Panc1 (cell line): Measurements from ENCODE around the gene ADGRB3. TPM values are rescaled to one million over a fixed set of nuclear protein-coding genes. Genes with fewer than 3 reads are reported as not detected.
"Not testable (repeated sequence)": the region's sequence is repeated elsewhere in the genome, so short reads cannot be mapped to it uniquely, and the experiment has no call there.

Source experiments
- ATAC-seq: fragments of 200-7000 bp; cut with Tn5 transposase; 2 replicates; pipeline ENCODE4 v1.9.1; 2020; ENCODE audit warnings: mild to moderate bottlenecking, moderate library complexity
- BruUV-seq: library from RNA; stranded (reverse); fragments of 400-500 nt; replicated peaks from 2 replicates; lab custom pipeline; 2021; lab: Mats Ljungman, UMichigan
- CTCF ChIA-PET: fragments of 300-600 bp; sonication (Branson Sonifier 250); formaldehyde crosslinking; loops from one replicate; lab custom pipeline; 2022; ENCODE audit warnings: antibody characterized with exemption; lab: Charles Lee
- POLR2A ChIA-PET: fragments of 300-600 bp; sonication (Branson Sonifier 250); formaldehyde crosslinking; loops from one replicate; lab custom pipeline; 2022; ENCODE audit warnings: antibody characterized with exemption; lab: Charles Lee
- DNase-seq: peaks from one replicate; pipeline ENCODE4 v3.0.0-alpha.2; 2010; ENCODE audit warnings: low read depth, low spot score
- H3K27ac ChIP-seq: 2 replicates; pipeline ENCODE4 v1.5.1; 2011; ENCODE audit warnings: mild to moderate bottlenecking, low read length, inconsistent platforms
- H3K27me3 ChIP-seq: fragments of 200-500 bp; sonication (Bioruptor generic); 2 replicates; pipeline ENCODE4 v1.6.0; 2014; ENCODE audit warnings: low read length, inconsistent platforms; ENCODE audit not compliant: control insufficient read depth, insufficient read depth
- H3K36me3 ChIP-seq: fragments of 200-500 bp; sonication (Bioruptor generic); 2 replicates; pipeline ENCODE4 v1.5.1; 2014; ENCODE audit warnings: inconsistent platforms, mild to moderate bottlenecking, low read length, moderate library complexity; ENCODE audit not compliant: control insufficient read depth, insufficient read depth
- H3K4me1 ChIP-seq: 2 replicates; pipeline ENCODE4 v1.5.1; 2011; ENCODE audit warnings: inconsistent platforms, mild to moderate bottlenecking, low read length, moderate library complexity; ENCODE audit not compliant: control insufficient read depth, insufficient read depth
- H3K4me3 ChIP-seq, 2 experiments: 2 replicates each; pipeline ENCODE4 v1.5.1; 2011 to 2012; ENCODE audit warnings: low read depth in 2 of 2, low read length in 2 of 2, mild to moderate bottlenecking in 2 of 2, inconsistent platforms in 1 of 2, moderate library complexity in 1 of 2
- H3K9me3 ChIP-seq: fragments of 200-500 bp; sonication (Bioruptor generic); 2 replicates; pipeline ENCODE4 v1.5.1; 2014; ENCODE audit warnings: low read depth, mild to moderate bottlenecking, inconsistent platforms, low read length, moderate library complexity; ENCODE audit not compliant: control insufficient read depth, insufficient read depth
- CTCF ChIP-seq: fragments of 450-650 bp; IDR thresholded peaks from 2 replicates; pipeline ENCODE4 v1.5.1; 2017; ENCODE audit warnings: mild to moderate bottlenecking
- POLR2AphosphoS5 ChIP-seq: IDR thresholded peaks from 2 replicates; pipeline ENCODE4 v1.6.1; 2012; ENCODE audit warnings: mild to moderate bottlenecking, low read depth, low read length, moderate library complexity
- REST ChIP-seq, 2 experiments: IDR thresholded peaks; 2 replicates each; pipeline ENCODE4 v1.6.1; 2011 to 2012; ENCODE audit warnings: low read depth in 2 of 2, control low read depth in 1 of 2, low read length in 1 of 2, mild to moderate bottlenecking in 1 of 2, moderate library complexity in 1 of 2; ENCODE audit not compliant: insufficient read depth in 1 of 2
- SIN3A ChIP-seq: IDR thresholded peaks from 2 replicates; pipeline ENCODE4 v1.6.1; 2012; ENCODE audit warnings: low read depth, mild to moderate bottlenecking, low read length, moderate library complexity, borderline replicate concordance; ENCODE audit not compliant: insufficient read depth
- TCF7L2 ChIP-seq: IDR thresholded peaks from 2 replicates; pipeline ENCODE4 v1.6.1; 2011; ENCODE audit warnings: mild to moderate bottlenecking, low read depth, low read length, inconsistent platforms
- in situ Hi-C: cut with HindIII; loops from 2 replicates; pipeline ENCODE4 v1.10.0; 2016; ENCODE audit warnings: low sequenced_read_pairs, low pct_unique_long_range_greater_than_20kb
- intact Hi-C: fragments of 100-400 bp; cut with micrococcal nuclease; formaldehyde crosslinking; loops from one replicate; pipeline ENCODE4 v1.10.0; 2022; ENCODE audit not compliant: unreplicated experiment
- total RNA-seq: library from RNA; stranded (reverse); gene quantifications from one replicate; pipeline ENCODE4 v1.2.1, GENCODE V29; 2021; ENCODE audit not compliant: unreplicated experiment

Gene ADGRB3
- total RNA-seq, 1 experiment from 2014 or later, result 0.10 TPM

- Histone ChIP-seq H3K27me3 (no peaks in the 10 kb centered on the region), H3K9me3 (no peaks in the 10 kb centered on the region), H3K4me3 (no peak overlapping the region), H3K36me3 (no peaks in the 10 kb centered on the region), H3K27ac (no peak overlapping the region), H3K4me1 (no peaks in the 10 kb centered on the region)
- CTCF ChIA-PET, result no interaction called here
- in situ Hi-C loops, result no loop called here
- POLR2A ChIA-PET, result no interaction called here
- BruUV-seq, result no TSS peak
- intact Hi-C loops, result no loop called here
- ATAC-seq, result no peak
- no peak for DNase-seq
- TF ChIP-seq SIN3A (no peak), POLR2AphosphoS5 (no peak), TCF7L2 (no peak), REST (IDR thresholded peaks at IDR 0.05; ENCODE audit: insufficient read depth in 1 of 2, low read depth in 2 of 2, low read length in 1 of 2) (no peak), CTCF (no peak)
Measured at GRCh38 chr6:68673255-68673654, 38.2 kb downstream of the ADGRB3 start.

- H3K27me3 ChIP-seq, result no peaks in the 10 kb centered on the region
Measured at GRCh38 chr6:68675548-68675947, 40.5 kb downstream of the ADGRB3 start.

GRCh38 chr6:68676094-68676493, 41.0 kb downstream of the ADGRB3 start:
- POLR2A ChIA-PET, result interaction anchor here (0.7 kb wide), 1 partner anchor 96 kb away, joined by 3 read pairs; no protein-coding TSS in a partner anchor
- H3K4me3 ChIP-seq, intact Hi-C loops, H3K36me3 ChIP-seq, H3K9me3 ChIP-seq, BruUV-seq, H3K27me3 ChIP-seq, ATAC-seq, H3K27ac ChIP-seq, in situ Hi-C loops, H3K4me1 ChIP-seq, DNase-seq, CTCF ChIA-PET: not testable (repeated sequence)

More at GRCh38 chr6:68675548-68675947, 40.5 kb downstream of the ADGRB3 start:
- ChIA-PET CTCF (no interaction called here), POLR2A (no interaction called here)
- in situ Hi-C loops, result no loop called here
- no peaks in the 10 kb centered on the region for H3K9me3 ChIP-seq
- no TSS peak for BruUV-seq
- no peaks in the 10 kb centered on the region for H3K36me3 ChIP-seq
- no peak overlapping the region for H3K27ac ChIP-seq
- no peak for DNase-seq
- no peak for ATAC-seq
- TF ChIP-seq CTCF, result no peak
- H3K4me1 ChIP-seq, result no peaks in the 10 kb centered on the region
- H3K4me3 ChIP-seq, result no peak overlapping the region
- intact Hi-C loops, result no loop called here
